Heart right ventricle (tissue), 16 donors: ENCODE data around the gene MFSD12. TPM values are rescaled to one million over a fixed set of nuclear protein-coding genes. Genes with fewer than 3 reads are reported as not detected.
"Not testable (repeated sequence)": the region's sequence is repeated elsewhere in the genome, so short reads cannot be mapped to it uniquely, and the experiment has no call there.

Experiments used
- ATAC-seq, 8 donors: fragments of 200-7000 bp; cut with Tn5 transposase; one replicate each; pipeline ENCODE4 v1.9.1; 2020; ENCODE audit warnings: mild to moderate bottlenecking in 8 of 8, moderate library complexity in 8 of 8, moderate number of reproducible peaks in 1 of 8
- DNase-seq, 2 donors: peaks; one replicate each; pipeline ENCODE4 v3.0.0-alpha.2; 2020
- H3K27ac ChIP-seq, 10 donors: fragments of 200-600 bp; sonication (generic) in 2 of 10; one replicate each; pipeline versions ENCODE4 v1.5.0 to v1.8.0; 2020 to 2022; ENCODE audit warnings: mild to moderate bottlenecking in 3 of 10
- H3K27me3 ChIP-seq, 7 donors: fragments of 200-600 bp; one replicate each; pipeline ENCODE4 v1.8.0; 2021 to 2022; ENCODE audit warnings: mild to moderate bottlenecking in 2 of 7
- H3K36me3 ChIP-seq, 9 donors: fragments of 200-600 bp; sonication (generic) in 1 of 9; one replicate each; pipeline versions ENCODE4 v1.5.0 to v1.8.0; 2020 to 2022; ENCODE audit warnings: mild to moderate bottlenecking in 2 of 9
- H3K4me1 ChIP-seq, 9 donors: fragments of 200-600 bp; sonication (generic) in 1 of 9; one replicate each; pipeline versions ENCODE4 v1.5.0 to v1.8.0; 2020 to 2022; ENCODE audit warnings: mild to moderate bottlenecking in 4 of 9
- H3K4me3 ChIP-seq, 10 donors: fragments of 200-600 bp; sonication (generic) in 2 of 10; one replicate each; pipeline versions ENCODE4 v1.5.0 to v1.8.0; 2020 to 2022; ENCODE audit warnings: mild to moderate bottlenecking in 7 of 10, moderate library complexity in 2 of 10
- H3K9me3 ChIP-seq, 11 donors: fragments of 200-600 bp in 10 of 11; sonication (generic) in 2 of 11; one replicate each; pipeline versions ENCODE4 v1.5.0 to v1.8.0; 2013 to 2022; ENCODE audit warnings: mild to moderate bottlenecking in 2 of 11, control low read depth in 1 of 11, moderate library complexity in 1 of 11
- CTCF ChIP-seq, 9 donors: fragments of 200-600 bp; sonication (generic) in 2 of 9; IDR thresholded peaks; one replicate each; pipeline versions ENCODE4 v1.5.0 to v1.8.0; 2021 to 2022; ENCODE audit warnings: antibody characterized with exemption in 9 of 9, mild to moderate bottlenecking in 5 of 9, moderate library complexity in 1 of 9
- WGBS, 2 donors: extraction: QIAGEN DNeasy Blood & Tissue Kit; methylation state at CpG; one replicate each; pipeline ENCODE4 v1.1.7; 2013; ENCODE audit warnings: inconsistent platforms in 1 of 2; 5-methylcytosine and 5-hydroxymethylcytosine counted together
- intact Hi-C, 10 donors: fragments of 100-400 bp; cut with DNase I; formaldehyde crosslinking; loops; one replicate each; pipeline versions ENCODE4 v1.11.1 to v1.14.2; 2022
- polyA plus RNA-seq, 2 donors: library from polyadenylated mRNA; stranded (reverse); fragments of 200-250 nt; gene quantifications; one replicate each; pipeline ENCODE4 v1.2.3, GENCODE V29; 2013
- total RNA-seq, 10 donors: library from RNA; stranded (reverse); fragmentation: NEBNext Ultra II Directional in 3 of 10; extraction: Animal tissue kit (Norgen Biotek cat#: 25700) in 3 of 10; gene quantifications; one replicate each; pipeline versions ENCODE4 v1.2.1 to v1.2.4, GENCODE V29; 2021 to 2023
- donor health status: Arrhythmogenic right ventricular cardiomyopathy.
- donor health status: ischemic (EF 13 %, LVEDD 7.1; RV severe dilation, severe dysfunction).
- donor health status: healthy with polysubstance abuse.
- donor health status: DM: no; HTN: yes; CAD: no.
- donor health status: DM: no; HTN: no; CAD: no.
- donor health status: ischemic (EF 25% LVEDD 6.9; RV normal size, moderate dysfunction).
- donor health status: ischemic (EF 25% LVEDD 5.7; RV mildly dilated, moderate dysfunction).
- donor health status: healthy.
- donor health status: DM: yes; HTN: yes; CAD: no.
- donor health status: Ischemic cardiomyopathy.
- donor health status: ischemic (EF 35%, LVEDD 5.7; RV mildly dilated, moderate dysfunction).
- donor health status: nonischemic (EF 11% LVEDD 7.7; RV severe dilation, severe dysfunction).
- donor health status: DM: yes; HTN: yes; CAD: no.
- donor health status: PGD.
- donor health status: ischemic (EF 29% LVEDD 5.4; RV normal size, mild dysfunction).
- donor health status: nonischemic (EF 23%, LVEDD 6.1; RV moderate dilation, normal function).

Gene MFSD12
- total and polyA plus RNA-seq, 12 donors = 11.6 to 43.2 (median 22.1) TPM

- WGBS, 2 donors = 86 to 87% methylated on average over 4 of the region's 4 CpGs
Measured at GRCh38 chr19:3581792-3582191, 24.4 kb upstream of the MFSD12 start.

GRCh38 chr19:3580156-3580934, 23.0 kb upstream of the MFSD12 start:
- Histone ChIP-seq H3K4me3 (no peak overlapping the region), H3K27me3 (peaks cover 4 to 17% (median 13%) of the 10 kb centered on the region in 7 donors), H3K36me3 (peaks cover 0 to 6% (median 0%) of the 10 kb centered on the region in 9 donors), H3K27ac (peak overlapping the region in 2 of 10 donors; percentile 2 to 6), H3K4me1 (peaks cover 4 to 21% (median 11%) of the 10 kb centered on the region in 9 donors), H3K9me3 (no peaks in the 10 kb centered on the region)
- WGBS, 2 donors = 56 to 59% methylated on average over 11 of the region's 11 CpGs
- no peak for DNase-seq
- peak in 1 of 8 donors; percentile 34 for ATAC-seq
- intact Hi-C loops = loop anchor here in 1 of 10 donors (5.0 kb wide), 1 partner anchor 37 kb away; no protein-coding TSS in a partner anchor
- TF ChIP-seq CTCF (IDR thresholded peaks at IDR 0.05) = no peak

More at GRCh38 chr19:3581792-3582191, 24.4 kb upstream of the MFSD12 start:
- intact Hi-C loops = loop anchor here in 1 of 10 donors (5.0 kb wide), 1 partner anchor 36 kb away; no protein-coding TSS in a partner anchor
- H3K27ac ChIP-seq, H3K36me3 ChIP-seq, H3K9me3 ChIP-seq, ATAC-seq, H3K4me3 ChIP-seq, DNase-seq: not testable (repeated sequence)
- H3K4me1 ChIP-seq = peaks cover under 1 to 16% (median 8%) of the 10 kb centered on the region in 9 donors
- H3K27me3 ChIP-seq = peaks cover 11 to 32% (median 21%) of the 10 kb centered on the region in 7 donors

DNA sequence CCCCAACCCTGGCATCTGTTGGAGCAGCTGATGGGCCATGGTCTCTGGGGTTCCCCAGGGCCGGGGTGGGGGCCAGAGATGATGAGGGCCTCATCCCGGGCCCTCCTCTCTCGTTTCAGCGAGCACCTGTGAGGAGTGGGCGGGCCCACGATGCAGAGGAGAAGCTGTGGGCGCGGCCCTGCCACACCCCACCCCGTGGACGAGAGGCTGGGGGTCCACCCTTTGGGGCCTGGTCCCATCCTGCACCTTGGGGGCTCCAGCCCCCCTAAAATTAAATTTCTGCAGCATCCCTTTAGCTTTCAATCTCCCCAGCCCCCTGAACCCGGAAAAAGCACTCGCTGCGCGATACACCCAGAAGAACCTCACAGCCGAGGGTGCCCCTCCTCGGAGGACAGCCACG, 21.0 kb upstream of the MFSD12 start:
- H3K27ac ChIP-seq = no peak overlapping the region
- no peaks in the 10 kb centered on the region for H3K27me3 ChIP-seq
- DNase-seq (no peak), ATAC-seq (no peak)
- no peak for TF ChIP-seq CTCF (IDR thresholded peaks at IDR 0.05)
- intact Hi-C loops = loop anchor here in 3 of 10 donors (5.0 to 10.0 kb wide), 2 partner anchors 34 to 46 kb away; partner anchors contain the start of gene CACTIN (in 1 of the 3)
- no peaks in the 10 kb centered on the region for H3K9me3 ChIP-seq
- H3K4me3 ChIP-seq = no peak overlapping the region
- peaks cover 9 to 30% (median 18%) of the 10 kb centered on the region in 9 donors for H3K4me1 ChIP-seq
- peaks cover 0 to 13% (median 0%) of the 10 kb centered on the region in 9 donors for H3K36me3 ChIP-seq
- WGBS, 2 donors = 87 to 91% methylated on average over 15 to 17 of the region's 17 CpGs

DNA sequence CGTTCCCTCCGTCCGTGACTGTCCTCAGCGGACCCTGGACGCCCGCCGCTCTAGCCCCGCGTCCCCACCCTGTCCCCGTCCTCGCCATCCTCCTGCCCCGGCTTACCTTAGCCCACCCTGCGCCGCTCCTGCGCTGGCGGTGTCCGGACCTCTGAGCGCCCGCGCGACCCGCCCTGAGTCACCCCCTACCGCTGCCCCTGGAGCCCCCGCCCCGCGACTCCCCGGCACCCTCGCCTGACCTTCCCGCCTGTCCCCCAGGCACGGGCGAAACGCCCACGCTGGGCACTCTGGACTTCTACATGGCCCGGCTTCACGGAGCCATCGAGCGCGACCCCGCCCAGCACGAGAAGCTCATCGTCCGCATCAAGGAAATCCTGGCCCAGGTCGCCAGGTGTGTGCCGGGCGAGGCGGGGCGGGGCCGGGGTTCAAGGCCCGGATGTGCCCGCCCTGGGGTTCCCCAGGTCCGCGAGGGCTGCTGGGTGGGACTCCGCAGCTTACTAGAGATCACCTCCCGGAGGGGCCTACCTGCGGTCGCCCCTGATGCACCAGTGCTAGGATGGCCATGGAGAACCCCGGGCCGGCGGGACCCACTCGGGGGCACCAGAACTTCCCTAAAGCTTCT, 20.4 kb upstream of the MFSD12 start:
- Histone ChIP-seq H3K9me3 (no peaks in the 10 kb centered on the region), H3K36me3 (peaks cover 0 to 13% (median 0%) of the 10 kb centered on the region in 9 donors), H3K4me1 (peaks cover 10 to 34% (median 21%) of the 10 kb centered on the region in 9 donors), H3K4me3 (no peak overlapping the region), H3K27me3 (no peaks in the 10 kb centered on the region), H3K27ac (no peak overlapping the region)
- intact Hi-C loops = loop anchor here in 3 of 10 donors (5.0 to 10.0 kb wide), 2 partner anchors 34 to 47 kb away; partner anchors contain the start of gene CACTIN (in 1 of the 3)
- TF ChIP-seq CTCF (IDR thresholded peaks at IDR 0.05) = no peak
- 85 to 89% methylated on average over 60 of the region's 60 CpGs for WGBS, 2 donors
- ATAC-seq (no peak), DNase-seq (no peak)
